ENCODE results near the gene OR4X2. TPM values are rescaled to one million over a fixed set of nuclear protein-coding genes. Genes with fewer than 3 reads are reported as not detected.
"Not testable (repeated sequence)": the region's sequence is repeated elsewhere in the genome, so short reads cannot be mapped to it uniquely, and the experiment has no call there.

The OR4X2 gene, protein sequence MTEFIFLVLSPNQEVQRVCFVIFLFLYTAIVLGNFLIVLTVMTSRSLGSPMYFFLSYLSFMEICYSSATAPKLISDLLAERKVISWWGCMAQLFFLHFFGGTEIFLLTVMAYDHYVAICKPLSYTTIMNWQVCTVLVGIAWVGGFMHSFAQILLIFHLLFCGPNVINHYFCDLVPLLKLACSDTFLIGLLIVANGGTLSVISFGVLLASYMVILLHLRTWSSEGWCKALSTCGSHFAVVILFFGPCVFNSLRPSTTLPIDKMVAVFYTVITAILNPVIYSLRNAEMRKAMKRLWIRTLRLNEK
- total RNA-seq = not detected

DNA sequence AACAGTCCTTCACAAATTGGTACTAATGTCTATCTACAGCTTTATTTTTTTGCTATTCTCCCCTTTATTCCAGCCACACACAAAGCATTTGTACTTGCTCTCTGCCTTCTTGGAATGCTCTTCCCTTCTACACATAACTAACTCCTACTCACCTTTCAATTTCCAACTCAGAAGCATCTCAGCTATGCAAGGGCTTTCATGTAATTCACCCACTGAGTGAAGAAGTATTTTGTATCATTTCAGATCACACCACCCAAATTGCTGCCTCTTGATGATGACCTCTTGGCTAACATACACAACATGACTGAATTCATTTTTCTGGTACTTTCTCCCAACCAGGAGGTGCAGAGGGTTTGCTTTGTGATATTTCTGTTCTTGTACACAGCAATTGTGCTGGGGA is at the start of gene OR4X2:
Gene OR4X2 (plus strand): TSS at position 301 of the 400 bp plus-strand sequence. CDS start 0 bp downstream, at position 301.
- no peak for DNase-seq (ENCODE audit: low spot score)
- no peak for ATAC-seq (ENCODE audit: low FRiP score)

DNA sequence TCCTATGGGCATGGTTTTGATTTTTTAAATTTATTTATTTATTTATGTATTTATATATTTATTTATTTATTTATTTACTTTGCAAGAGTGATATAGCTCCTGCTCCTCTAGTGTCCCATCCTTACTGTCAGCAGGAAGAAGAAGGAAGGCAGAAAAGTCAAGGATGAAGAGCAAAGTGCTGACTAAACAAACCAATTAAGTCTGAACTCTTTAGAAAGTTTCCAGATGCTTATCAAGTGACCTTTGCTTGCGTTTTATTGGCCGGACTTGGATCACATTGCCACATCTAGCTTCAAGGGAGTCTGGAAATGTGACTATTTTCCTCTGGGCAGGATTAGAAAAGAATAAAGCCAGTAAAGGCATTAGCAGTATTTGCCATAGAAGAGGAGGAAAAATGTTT is 37.0 kb upstream of the OR4X2 start:
- ATAC-seq (ENCODE audit: low FRiP score) (no peak), DNase-seq (ENCODE audit: low spot score) (no peak)
- TF ChIP-seq, protein P1, sequence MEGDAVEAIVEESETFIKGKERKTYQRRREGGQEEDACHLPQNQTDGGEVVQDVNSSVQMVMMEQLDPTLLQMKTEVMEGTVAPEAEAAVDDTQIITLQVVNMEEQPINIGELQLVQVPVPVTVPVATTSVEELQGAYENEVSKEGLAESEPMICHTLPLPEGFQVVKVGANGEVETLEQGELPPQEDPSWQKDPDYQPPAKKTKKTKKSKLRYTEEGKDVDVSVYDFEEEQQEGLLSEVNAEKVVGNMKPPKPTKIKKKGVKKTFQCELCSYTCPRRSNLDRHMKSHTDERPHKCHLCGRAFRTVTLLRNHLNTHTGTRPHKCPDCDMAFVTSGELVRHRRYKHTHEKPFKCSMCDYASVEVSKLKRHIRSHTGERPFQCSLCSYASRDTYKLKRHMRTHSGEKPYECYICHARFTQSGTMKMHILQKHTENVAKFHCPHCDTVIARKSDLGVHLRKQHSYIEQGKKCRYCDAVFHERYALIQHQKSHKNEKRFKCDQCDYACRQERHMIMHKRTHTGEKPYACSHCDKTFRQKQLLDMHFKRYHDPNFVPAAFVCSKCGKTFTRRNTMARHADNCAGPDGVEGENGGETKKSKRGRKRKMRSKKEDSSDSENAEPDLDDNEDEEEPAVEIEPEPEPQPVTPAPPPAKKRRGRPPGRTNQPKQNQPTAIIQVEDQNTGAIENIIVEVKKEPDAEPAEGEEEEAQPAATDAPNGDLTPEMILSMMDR (IDR thresholded peaks at IDR 0.05) = no peak

More for the DNA sequence above, at the start of gene OR4X2:
- TF ChIP-seq, protein P1 (IDR thresholded peaks at IDR 0.05) = no peak

DNA sequence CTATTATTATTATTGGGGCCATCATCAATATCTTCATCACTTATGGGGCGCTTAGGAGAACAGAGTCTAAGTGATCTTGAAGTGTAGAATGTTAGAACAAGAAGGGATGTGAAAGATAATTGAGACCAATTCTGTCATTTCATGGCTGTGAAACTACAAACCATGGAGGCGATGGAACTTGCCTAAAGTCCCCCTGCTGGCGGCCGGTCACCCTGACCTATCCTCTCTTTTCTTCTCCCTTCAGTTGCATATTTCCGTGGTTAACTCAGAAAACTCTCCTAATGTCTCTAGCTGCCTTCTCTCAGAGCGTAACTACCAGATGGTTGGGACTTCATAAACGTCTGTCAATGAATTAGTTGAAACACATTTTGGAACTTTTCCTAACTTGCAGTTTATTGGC is 34.9 kb upstream of the OR4X2 start:
- ATAC-seq (ENCODE audit: low FRiP score) (no peak), DNase-seq (ENCODE audit: low spot score) (no peak)
- TF ChIP-seq, protein P1 (IDR thresholded peaks at IDR 0.05) = no peak

DNA sequence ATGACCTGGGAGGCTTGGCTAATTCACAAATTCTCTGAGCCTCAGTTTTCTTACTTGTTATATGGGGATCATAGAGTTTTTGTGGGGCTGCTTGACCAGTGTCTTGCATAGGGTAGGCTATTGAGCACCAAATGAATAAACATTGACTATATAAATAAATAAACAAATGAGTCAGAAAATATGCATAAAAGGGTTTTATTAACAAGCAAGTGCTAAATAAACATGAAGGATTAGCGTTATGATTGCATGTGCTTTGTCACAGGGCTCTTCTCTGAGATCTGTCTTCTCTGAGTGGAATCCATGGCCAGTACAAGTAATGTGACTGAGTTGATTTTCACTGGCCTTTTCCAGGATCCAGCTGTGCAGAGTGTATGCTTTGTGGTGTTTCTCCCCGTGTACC is 28.4 kb upstream of the OR4X2 start, which contains the start of gene OR4B1:
Gene OR4B1 (plus strand): TSS at position 301 of the 400 bp plus-strand sequence. CDS start 0 bp downstream, at position 301.
- DNase-seq (ENCODE audit: low spot score) (no peak), ATAC-seq (ENCODE audit: low FRiP score) (no peak)
- TF ChIP-seq, protein P1 (IDR thresholded peaks at IDR 0.05) = no peak

DNA sequence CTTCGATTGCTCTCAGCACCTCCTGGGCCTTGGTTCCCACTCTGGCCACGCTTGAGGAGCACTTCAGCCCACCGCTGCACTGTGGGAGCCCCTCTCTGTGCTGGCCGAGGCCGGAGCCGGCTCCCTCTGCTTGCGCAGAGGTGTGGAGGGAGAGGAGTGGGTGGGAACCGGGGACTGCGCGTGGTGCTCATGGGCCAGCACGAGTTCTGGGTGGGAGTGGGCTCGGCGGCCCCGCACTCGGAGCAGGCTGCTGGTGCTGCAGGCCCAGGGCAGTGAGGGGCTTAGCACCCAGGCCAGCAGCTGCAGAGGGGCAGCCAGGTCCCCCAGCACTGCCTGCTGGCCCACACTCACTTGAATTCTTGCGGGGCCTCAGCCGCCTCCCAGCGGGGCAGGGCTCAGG is 16.1 kb upstream of the OR4X2 start:
- TF ChIP-seq, protein P1 (IDR thresholded peaks at IDR 0.05) = no peak
- ATAC-seq (ENCODE audit: low FRiP score) (no peak), DNase-seq (ENCODE audit: low spot score) (no peak)

DNA sequence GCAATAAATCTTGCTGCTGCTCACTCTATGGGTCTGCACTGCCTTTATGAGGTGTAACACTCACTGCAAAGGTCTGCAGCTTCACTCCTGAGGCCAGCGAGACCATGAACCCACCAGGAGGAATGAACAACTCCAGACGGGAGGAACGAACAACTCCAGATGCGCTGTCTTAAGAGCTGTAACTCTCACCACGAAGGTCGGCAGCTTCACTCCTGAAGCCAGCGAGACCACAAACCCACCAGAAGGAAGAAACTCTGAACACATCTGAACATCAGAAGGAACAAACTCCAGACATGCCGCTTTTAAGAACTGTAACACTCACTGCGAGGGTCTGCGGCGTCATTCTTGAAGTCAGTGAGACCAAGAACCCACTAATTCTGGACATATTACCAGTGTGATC is 14.8 kb upstream of the OR4X2 start:
- not testable (repeated sequence) for ATAC-seq (ENCODE audit: low FRiP score); DNase-seq (ENCODE audit: low spot score)

DNA sequence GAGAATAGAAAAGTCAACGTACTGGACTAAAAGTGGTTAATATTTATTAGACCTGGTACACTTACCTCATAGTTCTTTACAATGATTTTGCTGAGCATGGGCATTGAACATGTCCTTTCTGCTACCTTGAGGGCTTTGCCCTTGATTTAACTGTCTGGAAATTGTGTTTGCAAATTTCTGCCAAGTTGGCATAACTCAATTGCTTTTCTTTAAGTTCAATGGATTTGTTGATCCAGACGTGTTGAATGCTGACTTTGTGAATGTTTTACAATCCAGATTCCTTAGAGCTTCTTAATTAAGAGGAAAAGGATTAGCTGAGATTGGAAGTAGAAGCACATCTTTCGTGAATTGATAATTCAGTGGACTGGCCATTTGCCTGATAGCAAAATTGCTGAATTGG is 7.2 kb upstream of the OR4X2 start:
- ATAC-seq (ENCODE audit: low FRiP score) (no peak), DNase-seq (ENCODE audit: low spot score) (no peak)
- TF ChIP-seq, protein P1 (IDR thresholded peaks at IDR 0.05) = no peak

All from omental fat pad (tissue), 4 donors.